Activated gamma-delta T cell treated with Interleukin-2 at 50 U/mL for 16 hours (primary cell): Measurements from ENCODE around the gene PRKG1.
"Not testable (repeated sequence)": the region's sequence is repeated elsewhere in the genome, so short reads cannot be mapped to it uniquely, and the experiment has no call there.

ENCODE experiments used
- DNase-seq: peaks from one replicate; pipeline ENCODE4 v3.0.0-alpha.2; 2020

PRKG1 gene

DNA sequence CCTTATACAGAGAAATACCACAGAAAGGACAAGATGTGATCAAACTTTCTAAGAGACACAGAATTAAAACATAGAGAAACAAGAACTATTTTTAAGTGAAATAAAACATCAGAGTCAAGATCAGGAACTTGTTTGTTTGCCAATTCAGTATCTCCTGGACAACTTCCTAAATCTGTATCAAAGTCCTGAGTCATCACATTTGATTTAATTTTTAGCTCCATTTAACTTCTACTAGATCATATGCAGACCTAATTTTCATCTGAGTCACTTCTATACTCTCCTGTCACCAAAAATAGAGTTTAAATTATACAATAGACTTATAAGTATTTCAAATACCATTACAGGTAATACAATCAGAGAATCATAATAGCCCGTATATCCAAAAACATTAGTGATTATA, 268.1 kb downstream of the PRKG1 start:
- no peak for DNase-seq

DNA sequence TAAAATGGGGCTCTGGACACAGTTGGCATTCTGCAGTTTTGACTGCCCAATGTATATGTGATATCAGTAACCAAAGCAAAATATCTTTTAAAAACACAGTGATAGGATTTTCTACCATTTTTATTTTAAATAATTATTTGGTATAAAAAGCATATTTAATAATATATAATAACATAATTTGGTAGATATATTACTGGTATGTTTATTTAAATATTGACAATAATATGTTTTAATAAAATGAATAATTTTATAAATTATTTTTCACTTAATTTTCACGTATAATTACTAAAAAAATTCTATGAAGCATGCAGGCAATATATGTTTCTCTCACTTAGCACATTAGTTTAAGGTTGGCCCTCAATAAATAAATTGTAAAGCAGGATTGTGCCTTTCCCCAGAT, 269.1 kb downstream of the PRKG1 start:
- no peak for DNase-seq

DNA sequence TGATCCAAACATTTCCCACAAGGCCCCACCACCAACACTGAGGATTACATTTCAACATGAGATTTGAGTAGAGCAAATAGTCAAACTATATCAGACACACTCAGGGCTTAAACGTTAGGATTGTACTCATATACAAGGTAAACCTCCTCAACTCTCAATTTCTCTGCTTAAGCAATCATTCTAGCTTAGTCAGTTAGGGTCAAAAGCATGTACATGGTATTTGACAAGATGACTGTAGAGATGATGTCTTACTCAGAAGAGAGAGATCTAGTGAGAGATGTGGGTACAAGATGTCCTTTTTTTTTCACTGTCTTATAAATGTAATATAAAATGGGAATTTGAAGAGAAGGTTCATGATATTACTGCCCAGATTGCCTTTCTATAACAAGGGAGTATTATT, 270.1 kb downstream of the PRKG1 start:
- DNase-seq = no peak

DNA sequence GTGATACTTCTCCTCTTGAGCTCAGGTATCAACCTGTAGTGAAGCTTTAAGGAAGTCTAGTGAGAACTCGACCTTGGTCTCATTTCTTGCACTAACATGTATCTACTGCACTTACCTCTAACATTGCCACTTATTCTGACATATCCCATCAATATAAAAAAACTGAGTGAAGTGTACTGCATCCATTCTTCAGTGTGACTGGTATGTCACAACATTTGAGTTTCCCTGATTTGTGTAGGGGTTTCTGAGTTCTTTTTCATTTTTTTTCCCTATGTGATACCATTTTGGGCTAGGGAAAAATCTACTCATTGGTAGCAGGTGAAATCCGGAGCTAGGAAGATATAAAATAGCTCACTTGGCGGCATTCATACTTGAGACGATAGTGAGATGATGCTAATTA, 274.3 kb downstream of the PRKG1 start:
- no peak for DNase-seq

DNA sequence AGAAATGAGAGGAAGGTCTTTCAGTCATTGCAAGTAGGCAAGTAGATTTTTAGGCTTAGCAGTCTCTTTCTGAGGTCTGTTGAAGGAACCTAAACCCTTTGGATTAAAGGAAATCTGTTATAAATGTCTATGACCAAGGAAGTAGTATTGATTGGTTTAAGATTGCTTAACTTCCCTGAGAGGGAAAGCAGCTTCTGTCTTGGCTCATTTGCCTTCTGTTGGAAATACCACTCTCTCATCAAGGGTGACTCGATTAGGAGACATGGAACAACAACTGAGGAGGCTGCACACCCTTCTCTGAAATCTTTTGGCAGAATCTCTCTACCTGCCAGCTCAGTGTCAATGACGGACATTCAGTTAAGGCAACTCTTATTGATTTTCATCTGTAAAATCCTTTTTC, 282.9 kb downstream of the PRKG1 start:
- DNase-seq = no peak

DNA sequence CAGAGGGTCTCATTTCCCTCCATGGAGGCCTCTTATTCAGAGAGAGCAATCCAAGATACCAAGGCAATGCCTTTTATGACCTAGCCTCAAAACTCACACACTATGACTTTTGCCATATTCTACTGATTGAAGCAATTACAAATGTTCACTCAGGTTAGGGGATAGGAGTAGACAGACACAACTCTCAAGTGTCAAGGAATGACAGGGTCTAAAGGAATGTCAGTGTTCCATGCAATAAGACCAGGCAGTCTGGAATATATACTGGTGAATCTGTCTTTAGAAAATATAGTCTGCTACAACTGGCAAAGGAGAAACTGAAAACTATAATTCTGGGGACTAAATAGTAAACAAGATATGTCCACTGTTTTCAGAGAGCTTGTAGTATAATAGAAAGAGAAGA, 283.9 kb downstream of the PRKG1 start:
- no peak for DNase-seq

DNA sequence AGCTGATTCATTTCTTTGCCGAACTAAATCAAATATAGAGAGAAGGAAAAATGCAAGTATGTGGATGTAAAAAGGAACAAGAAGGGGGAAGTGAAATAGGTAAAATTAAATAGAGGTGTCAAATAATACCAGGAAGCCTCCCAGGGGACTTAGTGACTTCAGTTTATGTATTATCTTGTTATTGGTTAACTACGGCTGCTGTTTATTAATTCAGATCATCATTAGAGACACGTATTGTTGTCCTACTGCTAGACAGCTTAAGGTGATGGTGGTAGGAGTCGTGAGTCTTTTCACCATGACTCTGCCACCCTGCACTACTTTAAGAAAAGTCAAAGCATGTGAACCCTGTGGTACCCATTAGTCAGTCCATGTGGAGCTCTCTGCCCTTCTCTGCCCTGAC, 289.1 kb downstream of the PRKG1 start:
- no peak for DNase-seq

DNA sequence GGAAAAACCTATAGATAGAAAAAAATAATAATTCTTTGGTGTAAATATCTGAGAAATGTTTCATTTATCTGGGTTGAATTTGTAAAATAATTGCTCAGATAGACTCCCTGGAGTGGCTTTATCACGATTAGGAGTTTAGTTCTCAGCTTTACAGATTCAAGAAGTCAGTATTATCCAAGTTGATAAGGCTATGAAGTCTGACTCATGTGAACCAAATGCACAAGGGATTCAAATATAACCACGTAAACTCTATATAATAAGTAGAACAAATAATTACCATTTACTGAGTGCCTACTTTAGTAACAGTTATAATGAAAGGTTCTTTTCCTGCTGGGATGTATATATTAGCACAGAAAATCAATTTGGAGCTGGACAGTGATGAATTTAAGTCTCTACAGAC, 290.4 kb downstream of the PRKG1 start:
- no peak for DNase-seq

DNA sequence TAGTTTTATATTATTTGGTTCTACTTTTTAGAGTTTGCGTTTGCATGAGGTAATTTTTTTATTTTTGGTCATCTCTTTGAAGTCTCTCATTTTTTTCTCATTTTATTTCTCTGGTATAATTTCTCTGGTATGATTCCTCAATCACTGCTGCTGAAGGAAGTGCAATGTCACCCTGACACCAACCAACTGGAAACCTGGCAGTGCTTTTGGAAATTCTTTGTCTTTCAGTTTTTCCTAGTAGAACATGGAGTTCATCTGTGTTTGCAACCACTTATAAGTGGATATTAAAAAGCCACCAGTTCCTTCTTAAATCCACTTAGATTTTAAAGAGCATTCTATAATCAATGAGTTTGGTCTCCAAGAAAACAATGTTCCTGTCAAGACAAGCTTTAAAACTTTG, 291.8 kb downstream of the PRKG1 start:
- DNase-seq = no peak

DNA sequence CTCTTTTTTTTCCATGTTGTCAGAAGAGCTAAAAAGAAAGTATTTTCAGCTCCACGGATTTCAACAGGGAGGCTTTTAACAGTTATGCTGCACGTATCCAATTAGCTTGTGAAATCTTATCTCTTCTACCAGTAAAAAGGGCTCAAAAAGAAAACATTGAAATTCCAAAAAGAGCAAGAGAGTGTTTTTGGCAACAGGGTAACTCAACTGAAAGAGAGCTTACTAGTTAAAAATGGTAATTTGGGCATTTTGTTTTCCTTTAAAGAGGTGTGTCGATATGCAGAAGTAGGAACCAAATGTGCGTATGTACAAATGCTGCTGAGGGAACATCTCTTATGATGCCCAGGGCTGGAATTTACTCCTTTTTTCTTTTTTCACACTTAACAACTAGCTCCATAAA, 292.8 kb downstream of the PRKG1 start:
- no peak for DNase-seq

DNA sequence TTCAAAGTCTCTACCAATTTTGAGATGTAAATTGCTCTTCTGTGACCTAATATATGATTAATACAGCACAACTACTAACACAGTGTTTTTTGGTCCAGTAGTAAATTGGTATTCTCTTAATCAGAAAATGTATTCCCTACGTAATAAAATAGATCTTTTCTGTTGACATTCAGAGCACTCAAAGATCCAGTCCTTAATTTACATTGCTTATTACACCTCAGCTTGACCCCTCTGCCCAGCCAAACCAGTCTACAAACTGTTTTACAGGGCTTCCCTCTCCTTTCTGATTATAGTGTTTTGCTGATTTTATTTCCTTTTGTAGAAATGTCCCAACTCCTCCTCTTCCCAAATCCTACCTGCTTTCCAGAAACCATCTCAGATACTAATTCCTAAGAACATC, 293.4 kb downstream of the PRKG1 start:
- no peak for DNase-seq

DNA sequence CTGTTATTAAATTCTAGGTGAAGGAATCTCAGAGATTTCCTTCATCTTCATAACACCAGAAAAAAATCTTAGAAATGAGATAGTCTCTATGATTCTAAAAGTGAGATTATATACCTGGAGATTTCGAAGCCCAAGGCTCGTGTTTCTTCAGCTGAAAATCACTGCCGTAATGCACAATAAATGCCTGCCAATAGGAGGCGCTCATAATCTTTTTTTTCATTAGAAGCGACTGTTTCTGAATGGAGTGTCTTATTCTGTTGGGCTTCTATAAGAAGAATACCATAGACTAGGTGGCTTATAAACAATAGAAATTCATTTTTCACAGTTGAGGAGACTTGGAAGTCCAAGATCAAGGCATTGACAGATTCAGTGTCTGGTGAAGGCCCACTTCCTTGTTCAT, 294.7 kb downstream of the PRKG1 start:
- DNase-seq = no peak

DNA sequence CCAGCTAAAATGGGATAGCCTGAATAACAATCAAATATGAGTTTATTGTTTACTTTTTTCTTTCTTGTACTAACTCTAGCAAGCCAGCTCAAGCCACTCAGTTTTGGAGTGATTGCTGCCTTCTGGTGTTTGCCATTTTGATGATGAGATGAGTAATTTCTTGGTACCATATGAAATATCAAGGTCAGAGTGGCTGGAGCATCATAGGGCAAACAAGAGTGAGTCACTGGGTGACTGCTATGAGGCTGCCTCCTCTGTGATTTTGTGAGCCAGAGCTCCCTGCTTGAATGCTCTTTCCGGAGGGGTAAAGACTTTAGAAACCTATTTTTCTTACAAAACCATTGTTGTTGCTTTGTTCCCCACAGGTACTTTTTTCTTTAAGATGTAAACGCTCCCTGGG, 295.6 kb downstream of the PRKG1 start:
- DNase-seq = no peak

DNA sequence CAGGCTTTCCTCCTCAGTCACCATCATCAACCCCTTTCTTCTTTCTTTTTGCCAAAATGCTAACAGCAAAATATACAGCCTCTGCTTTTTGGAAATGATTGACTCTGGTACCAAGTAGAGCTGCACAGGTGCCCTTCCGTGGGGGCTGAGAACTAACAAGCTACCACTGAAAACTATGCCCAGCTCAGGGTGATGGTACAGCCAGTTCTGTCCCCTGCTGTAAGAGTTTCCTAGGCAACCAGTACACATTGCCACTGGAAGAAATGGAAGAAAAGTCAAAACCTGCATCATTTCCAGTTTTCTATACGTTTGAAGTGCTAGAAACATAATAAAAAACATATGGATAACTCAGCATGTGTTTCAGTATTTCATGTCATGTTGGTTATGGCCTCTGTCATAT, 297.5 kb downstream of the PRKG1 start:
- no peak for DNase-seq

DNA sequence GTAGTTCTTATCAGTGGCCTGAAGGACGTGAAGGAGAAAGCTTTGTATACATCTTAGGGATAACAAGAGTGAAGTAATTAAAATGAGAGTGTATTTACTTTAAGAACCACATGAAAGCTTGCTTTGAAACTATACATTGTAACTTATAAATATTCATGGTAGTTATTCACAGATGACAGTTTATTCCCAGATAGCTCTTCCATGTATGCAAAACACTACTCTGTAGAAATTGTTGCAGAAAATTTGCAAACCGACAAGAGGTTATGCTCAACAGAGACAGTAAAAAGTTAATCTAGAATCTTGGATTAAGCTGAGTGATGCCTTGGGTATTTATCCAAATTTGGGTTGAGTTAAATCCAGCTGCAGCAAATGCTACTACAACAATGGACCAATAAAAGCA, 301.5 kb downstream of the PRKG1 start:
- DNase-seq = no peak

DNA sequence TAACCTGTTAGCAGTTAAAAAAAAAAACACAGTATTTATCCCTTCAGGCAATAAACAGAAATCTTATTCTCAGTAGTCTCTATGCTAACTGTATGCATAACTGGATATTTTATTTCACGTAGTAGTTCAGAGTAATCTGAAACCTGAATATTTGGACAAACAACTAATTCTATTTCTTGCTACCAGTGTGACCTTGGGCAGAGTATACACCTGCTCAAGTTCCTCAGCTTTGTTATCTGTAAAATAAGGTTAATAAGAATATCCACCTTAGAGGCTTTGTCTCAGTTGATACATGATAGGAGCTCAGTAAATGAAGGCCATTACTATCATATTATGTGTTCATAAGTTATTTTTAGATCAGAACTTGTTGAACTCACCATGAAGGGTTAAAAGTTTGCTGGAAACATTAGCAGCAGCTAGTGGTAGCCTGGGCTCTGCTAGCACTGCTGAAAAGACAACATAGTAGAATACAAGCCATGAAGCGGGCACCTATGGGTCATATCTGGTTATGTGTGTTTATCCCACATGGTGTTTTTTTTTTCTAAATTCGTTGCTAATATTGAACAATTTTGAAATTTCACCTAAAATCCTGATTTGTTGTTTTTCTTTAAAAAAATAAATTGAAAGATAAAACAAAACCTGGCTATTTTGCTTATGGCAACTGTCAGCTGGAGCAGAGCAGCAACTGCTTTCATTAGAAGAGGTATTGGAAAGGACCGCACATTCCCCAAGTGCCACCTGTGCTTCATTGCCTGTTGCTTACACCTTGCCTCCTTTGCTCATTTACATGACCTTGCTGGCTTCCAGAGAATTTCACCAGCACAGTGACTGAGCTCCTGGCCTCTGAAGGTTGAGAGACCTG, 303.0 kb downstream of the PRKG1 start:
- DNase-seq = no peak

DNA sequence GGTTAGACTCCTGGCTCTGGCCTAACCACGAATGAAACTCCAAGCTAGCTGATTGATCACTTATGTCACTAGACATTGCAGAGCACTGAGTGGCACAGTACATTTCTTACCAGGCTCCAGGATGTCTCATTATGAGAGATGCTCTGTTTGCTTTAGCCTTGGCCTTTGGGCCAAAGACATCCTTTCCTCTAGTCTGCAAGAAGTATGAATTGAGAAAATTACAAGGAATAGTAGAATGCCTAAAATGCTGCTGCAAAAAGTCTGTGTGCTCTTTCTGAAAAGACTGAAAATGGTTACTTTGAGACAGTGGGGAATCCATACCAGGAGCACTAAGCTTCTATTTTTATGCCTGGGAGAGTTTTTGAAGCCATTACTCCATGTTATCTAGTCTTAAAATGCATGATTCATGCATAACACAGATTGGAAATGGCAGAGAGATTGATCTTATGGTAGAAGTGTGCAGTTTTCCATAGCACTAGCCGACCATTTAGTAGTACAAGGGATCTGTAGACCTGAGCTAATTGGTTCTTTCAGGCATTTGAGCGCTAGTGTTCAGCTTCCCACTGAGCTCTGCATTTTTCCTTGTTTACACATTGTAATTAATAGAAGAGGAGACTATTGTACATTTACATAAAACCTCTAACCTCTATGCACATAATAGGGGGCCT, 303.8 kb downstream of the PRKG1 start:
- no peak for DNase-seq

DNA sequence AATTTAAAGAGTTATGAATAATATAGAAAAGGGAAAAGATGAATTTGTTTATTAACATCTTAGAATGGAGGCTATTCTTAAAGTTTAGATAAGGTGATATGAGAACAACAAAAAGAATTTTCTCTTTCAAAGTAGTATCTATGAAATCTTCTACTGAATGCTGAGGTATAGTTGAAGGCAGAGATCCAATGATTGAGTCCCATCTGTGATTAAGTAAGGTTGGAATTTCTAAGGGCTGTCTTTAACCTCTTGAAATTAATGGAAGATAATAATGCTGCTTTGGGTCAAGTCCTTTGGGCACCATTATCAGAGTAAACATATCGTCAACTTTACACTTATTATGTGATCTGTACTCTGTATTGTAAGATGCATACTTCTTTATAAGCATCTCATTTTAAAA, 307.9 kb downstream of the PRKG1 start:
- DNase-seq = no peak

DNA sequence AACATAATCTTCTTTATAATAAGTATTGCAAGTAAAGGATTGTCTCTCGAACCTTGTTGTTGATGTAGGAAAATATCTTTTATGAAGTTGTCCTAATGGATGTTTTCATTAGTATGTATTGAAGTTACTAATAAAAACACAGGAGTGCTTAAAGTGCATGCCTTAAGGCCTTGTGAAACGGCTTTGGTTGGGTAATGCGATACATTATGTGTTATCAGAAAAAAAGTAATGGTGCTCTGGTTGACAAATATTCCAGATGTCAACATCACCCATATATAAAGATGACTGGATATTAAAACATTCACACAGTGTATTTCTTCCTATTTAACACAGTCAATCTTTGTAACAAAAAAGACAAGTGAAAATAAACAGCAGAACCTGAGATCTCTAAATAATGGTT, 310.7 kb downstream of the PRKG1 start:
- DNase-seq = no peak

DNA sequence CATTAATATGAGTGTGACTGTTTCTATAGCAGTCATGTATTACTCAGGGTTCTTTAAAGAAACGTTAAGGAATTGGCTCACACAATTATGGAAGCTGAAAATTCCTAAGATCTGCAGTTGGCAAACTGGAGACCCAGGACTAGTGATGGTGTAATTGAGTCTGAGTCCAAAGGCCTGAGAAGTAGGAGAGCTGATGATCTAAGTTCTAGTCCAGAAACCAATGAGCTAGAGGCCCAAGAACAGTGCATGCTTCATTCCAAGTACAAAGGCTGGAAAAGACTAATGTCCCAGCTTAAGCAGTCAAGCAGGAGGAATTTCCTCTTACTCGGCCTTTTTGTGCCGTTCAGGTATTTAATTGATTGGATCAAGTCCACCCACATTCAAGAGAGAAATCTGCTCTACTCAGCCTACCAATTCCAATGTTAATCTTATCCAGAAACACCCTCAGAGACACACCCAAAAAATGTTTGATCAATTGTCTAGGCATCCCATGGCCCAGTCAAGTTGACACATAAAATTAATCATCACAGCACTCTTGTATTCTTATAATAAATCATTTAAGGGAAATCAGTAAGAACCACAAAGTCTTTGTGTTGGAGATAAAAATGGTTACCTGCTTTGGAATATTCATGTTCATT, 312.1 kb downstream of the PRKG1 start:
- no peak for DNase-seq

DNA sequence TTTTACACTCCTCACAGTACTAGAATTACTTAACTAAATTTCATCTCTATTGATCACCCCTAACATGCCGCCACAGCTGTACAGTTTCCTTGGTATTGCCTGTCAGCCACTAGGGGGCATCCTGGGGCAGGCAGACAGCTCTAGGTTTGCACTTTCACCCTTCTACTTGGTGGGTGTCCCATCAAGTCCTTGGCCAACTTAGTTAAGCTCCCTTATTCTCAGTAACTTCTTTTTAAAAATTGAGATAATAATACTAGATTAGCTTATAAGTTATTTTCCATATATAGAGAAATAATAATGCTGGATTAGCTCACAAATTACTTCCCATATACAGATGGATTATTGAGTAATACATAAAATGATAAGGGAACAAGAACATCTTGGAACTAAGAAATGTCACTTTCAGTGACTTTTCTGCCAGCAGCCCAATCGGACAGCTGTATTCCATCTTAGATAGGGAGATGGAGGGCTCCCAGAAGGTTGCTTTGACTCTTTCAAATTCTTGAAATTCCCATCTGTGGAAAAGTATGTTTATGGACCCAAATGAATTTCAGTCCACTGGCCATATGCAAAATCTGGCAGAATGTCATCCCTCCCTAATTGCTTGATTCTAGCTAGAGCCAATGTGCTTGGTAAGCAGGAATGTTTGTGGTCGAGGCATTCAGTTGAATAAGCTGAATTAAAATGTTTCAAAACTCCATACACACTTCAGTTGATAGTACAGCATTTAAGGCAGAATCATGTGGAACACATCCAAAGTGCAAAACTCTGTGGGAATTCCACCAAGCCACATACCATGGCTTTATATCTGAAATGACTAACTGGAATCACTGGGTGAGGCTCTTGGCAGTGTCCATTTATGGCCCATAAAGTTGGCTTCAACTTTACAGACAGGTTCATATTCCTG, 315.4 kb downstream of the PRKG1 start:
- peak; percentile 12 for DNase-seq

DNA sequence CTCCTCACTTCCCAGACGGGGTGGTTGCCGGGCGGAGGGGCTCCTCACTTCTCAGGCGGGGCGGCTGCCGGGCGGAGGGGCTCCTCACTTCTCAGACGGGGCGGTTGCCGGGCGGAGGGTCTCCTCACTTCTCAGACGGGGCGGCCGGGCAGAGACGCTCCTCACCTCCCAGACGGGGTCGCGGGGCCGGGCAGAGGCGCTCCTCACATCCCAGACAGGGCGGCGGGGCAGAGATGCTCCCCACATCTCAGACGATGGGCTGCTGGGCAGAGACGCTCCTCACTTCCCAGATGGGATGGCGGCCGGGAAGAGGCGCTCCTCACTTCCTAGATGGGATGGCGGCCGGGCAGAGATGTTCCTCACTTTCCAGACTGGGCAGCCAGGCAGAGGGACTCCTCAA, 318.7 kb downstream of the PRKG1 start:
- DNase-seq = not testable (repeated sequence)

DNA sequence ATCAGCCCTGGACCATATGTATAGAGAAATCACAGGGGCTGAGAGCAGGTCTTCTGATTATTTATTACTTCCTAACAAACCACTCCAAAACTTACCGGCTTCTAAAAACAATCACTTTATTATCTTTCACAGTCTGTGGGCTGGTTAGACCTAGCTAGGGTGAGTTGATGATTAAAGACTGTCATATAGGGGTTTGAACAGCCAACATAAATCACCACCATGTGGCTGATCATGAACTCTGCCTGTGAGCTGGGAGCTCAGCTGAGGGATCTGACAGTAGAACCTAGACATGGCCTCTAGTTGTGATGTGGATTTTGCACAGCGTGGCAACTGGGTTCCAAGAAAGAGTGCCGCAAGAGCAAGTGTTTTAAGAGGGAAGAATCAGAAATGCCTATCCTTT, 319.8 kb downstream of the PRKG1 start:
- no peak for DNase-seq
